ENCODE results near the gene CCDC18. TPM values are rescaled to one million over a fixed set of nuclear protein-coding genes. Genes with fewer than 3 reads are reported as not detected.
A peak's percentile ranks its signal among the peaks of the same experiment; 100 is the strongest.

CCDC18 gene
- total RNA-seq, 3 donors from 2014 or later, result 4.1 to 10.5 (median 9.4) TPM

DNA sequence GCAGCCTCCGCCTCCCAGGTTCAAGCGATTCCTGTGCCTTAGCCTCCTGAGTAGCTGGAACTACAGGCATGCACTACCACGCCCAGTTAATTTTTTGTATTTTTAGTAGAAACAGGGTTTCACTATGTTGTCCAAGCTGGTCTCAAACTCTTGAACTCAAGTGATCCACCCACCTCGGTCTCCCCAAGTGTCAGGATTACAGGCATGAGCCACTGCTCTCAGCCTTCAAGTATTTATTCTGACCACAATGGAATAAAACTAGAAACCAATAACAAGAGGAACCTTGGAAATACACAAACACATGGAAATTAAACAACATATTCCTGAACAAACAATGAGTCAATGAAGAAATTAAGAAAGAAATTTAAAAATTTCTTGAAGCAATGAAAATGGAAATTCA is 132.5 kb downstream of the CCDC18 start:
- intact Hi-C loops (cut with DNase I; ENCODE audit: low total_unique reads), result no loop called here
- Histone ChIP-seq H3K4me3 (no peak overlapping the region), H3K9me3 (no peaks in the 10 kb centered on the region), H3K27ac (no peak overlapping the region), H3K36me3 (no peaks in the 10 kb centered on the region), H3K4me1 (no peaks in the 10 kb centered on the region), H3K27me3 (no peaks in the 10 kb centered on the region)
- DNase-seq (ENCODE audit: low spot score in 2 of 2), result no peak
- TF ChIP-seq, protein P1, sequence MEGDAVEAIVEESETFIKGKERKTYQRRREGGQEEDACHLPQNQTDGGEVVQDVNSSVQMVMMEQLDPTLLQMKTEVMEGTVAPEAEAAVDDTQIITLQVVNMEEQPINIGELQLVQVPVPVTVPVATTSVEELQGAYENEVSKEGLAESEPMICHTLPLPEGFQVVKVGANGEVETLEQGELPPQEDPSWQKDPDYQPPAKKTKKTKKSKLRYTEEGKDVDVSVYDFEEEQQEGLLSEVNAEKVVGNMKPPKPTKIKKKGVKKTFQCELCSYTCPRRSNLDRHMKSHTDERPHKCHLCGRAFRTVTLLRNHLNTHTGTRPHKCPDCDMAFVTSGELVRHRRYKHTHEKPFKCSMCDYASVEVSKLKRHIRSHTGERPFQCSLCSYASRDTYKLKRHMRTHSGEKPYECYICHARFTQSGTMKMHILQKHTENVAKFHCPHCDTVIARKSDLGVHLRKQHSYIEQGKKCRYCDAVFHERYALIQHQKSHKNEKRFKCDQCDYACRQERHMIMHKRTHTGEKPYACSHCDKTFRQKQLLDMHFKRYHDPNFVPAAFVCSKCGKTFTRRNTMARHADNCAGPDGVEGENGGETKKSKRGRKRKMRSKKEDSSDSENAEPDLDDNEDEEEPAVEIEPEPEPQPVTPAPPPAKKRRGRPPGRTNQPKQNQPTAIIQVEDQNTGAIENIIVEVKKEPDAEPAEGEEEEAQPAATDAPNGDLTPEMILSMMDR (IDR thresholded peaks at IDR 0.05), result no peak
- TF ChIP-seq POLR2AphosphoS5 (IDR thresholded peaks at IDR 0.05) (no peak), POLR2A (IDR thresholded peaks at IDR 0.05) (no peak)

DNA sequence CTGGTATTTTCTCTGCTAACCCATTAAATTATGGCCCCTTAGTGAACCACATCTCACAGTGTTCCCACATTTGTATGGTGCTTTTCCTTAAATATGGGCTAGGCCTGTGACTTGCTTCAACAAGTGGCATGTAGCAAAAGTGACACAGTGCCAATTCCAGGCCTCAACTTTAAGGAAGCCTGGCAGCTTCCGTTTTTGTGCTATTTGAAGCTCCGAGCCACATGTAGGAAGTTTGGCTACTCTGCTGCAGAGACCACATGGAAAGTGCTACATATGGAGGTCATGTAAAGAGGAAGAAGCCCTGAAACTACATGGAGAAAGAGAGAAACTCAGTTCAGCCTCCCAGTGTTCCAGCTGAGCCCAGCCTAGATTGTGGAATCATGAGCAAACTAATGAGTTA is 136.7 kb downstream of the CCDC18 start:
- no peak for DNase-seq (ENCODE audit: low spot score in 2 of 2)
- H3K4me1 ChIP-seq, result no peaks in the 10 kb centered on the region
- TF ChIP-seq POLR2AphosphoS5 (IDR thresholded peaks at IDR 0.05) (no peak), POLR2A (IDR thresholded peaks at IDR 0.05) (no peak)
- TF ChIP-seq, protein P1 (IDR thresholded peaks at IDR 0.05), result no peak

DNA sequence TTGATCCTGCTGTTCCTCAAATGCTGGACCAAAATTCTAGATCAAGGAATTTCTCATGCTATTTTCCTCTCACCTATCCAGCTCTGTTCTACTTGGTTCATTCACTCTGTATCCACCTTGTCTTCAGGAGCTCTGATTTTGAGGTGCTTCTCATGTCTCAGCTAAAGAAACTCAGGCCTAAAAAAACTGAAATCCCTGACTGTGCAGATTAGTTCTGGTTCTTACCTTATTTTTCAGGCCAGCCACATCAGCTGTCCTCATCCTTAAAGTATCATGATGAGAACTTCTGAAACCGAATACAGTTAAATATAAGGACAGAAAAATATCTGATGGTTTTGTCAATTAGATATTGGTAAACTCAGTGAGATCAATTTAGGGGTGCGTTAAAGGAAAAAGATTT is 137.4 kb downstream of the CCDC18 start:
- H3K9me3 ChIP-seq, result no peaks in the 10 kb centered on the region
- intact Hi-C loops (cut with DNase I; ENCODE audit: low total_unique reads), result no loop called here
- DNase-seq (ENCODE audit: low spot score in 2 of 2), result no peak
- no peaks in the 10 kb centered on the region for H3K27me3 ChIP-seq
- H3K4me3 ChIP-seq, result no peak overlapping the region
- TF ChIP-seq POLR2A (IDR thresholded peaks at IDR 0.05) (no peak), POLR2AphosphoS5 (IDR thresholded peaks at IDR 0.05) (no peak)
- TF ChIP-seq, protein P1 (IDR thresholded peaks at IDR 0.05), result no peak
- no peaks in the 10 kb centered on the region for H3K4me1 ChIP-seq
- no peak overlapping the region for H3K27ac ChIP-seq
- no peaks in the 10 kb centered on the region for H3K36me3 ChIP-seq

More for the DNA sequence above, 136.7 kb downstream of the CCDC18 start:
- no peaks in the 10 kb centered on the region for H3K9me3 ChIP-seq
- H3K36me3 ChIP-seq, result no peaks in the 10 kb centered on the region
- H3K27me3 ChIP-seq, result no peaks in the 10 kb centered on the region
- H3K4me3 ChIP-seq, result no peak overlapping the region
- intact Hi-C loops (cut with DNase I; ENCODE audit: low total_unique reads), result no loop called here
- H3K27ac ChIP-seq, result no peak overlapping the region

DNA sequence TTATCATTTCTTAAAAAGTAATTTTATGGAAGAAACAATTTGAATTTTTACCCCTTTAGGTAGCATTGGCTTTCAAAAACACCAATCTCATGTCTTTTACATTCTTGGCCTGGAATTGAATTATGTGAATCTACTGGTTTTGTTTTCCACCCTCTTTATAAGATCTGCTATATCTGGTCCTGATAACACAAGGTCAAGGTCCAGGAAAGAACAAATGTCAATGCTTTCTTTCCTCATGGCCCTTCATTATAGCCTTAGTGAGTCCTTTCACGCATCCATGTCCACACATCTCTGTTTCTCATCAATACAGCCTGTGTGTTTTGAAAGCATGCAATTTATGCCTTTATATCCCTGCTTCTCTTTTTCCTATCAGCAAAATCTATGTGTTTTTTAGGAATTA is 141.2 kb downstream of the CCDC18 start:
- no peak overlapping the region for H3K4me3 ChIP-seq
- peaks cover 0 to 4% of the 10 kb centered on the region in 2 donors for H3K4me1 ChIP-seq
- no peaks in the 10 kb centered on the region for H3K36me3 ChIP-seq
- DNase-seq (ENCODE audit: low spot score in 2 of 2), result no peak
- intact Hi-C loops (cut with DNase I; ENCODE audit: low total_unique reads), result no loop called here
- no peaks in the 10 kb centered on the region for H3K9me3 ChIP-seq
- no peaks in the 10 kb centered on the region for H3K27me3 ChIP-seq
- no peak overlapping the region for H3K27ac ChIP-seq
- TF ChIP-seq POLR2A (IDR thresholded peaks at IDR 0.05), result no peak
- TF ChIP-seq, protein P1 (IDR thresholded peaks at IDR 0.05), result no peak
- TF ChIP-seq POLR2AphosphoS5 (IDR thresholded peaks at IDR 0.05), result no peak

DNA sequence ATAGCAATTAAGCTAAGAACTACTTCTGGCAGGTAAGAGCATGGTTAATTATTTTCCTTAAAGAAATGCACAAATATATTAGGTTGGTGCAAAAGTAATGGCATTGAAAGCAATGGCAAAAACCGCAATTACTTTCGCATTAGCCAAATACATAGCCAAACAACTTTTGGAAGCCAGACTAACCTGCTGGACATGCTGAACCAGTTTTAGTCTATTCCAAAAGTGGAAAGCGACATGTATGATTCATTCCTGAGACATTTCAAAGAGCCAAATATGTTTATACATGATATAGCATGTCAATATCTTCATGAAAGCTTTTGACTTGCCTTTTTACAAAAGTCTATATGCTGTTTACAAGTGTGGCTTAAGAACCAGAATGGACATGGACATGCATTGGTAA is 141.8 kb downstream of the CCDC18 start:
- Histone ChIP-seq H3K9me3 (no peaks in the 10 kb centered on the region), H3K36me3 (no peaks in the 10 kb centered on the region), H3K27me3 (no peaks in the 10 kb centered on the region), H3K27ac (no peak overlapping the region), H3K4me1 (peaks cover 0 to 4% of the 10 kb centered on the region in 2 donors), H3K4me3 (no peak overlapping the region)
- peak in 1 of 2 donors; percentile 39 for DNase-seq (ENCODE audit: low spot score in 2 of 2)
- intact Hi-C loops (cut with DNase I; ENCODE audit: low total_unique reads), result no loop called here
- TF ChIP-seq, protein P1 (IDR thresholded peaks at IDR 0.05), result no peak
- TF ChIP-seq POLR2AphosphoS5 (IDR thresholded peaks at IDR 0.05), result peak in 2 of 3 donors; percentile 53 to 76
